Upper lobe of left lung (tissue), 4 donors: ENCODE measurements around the gene CLDN19.

ENCODE experiments used
- POLR2A ChIP-seq, 4 donors: fragments of 450-650 bp; IDR thresholded peaks; one replicate each; pipeline ENCODE4 v1.5.1; 2016 to 2017; ENCODE audit warnings: antibody characterized with exemption in 4 of 4, mild to moderate bottlenecking in 2 of 4
- TF ChIP-seq, protein P1 (sequence below), 6 experiments: fragments of 450-650 bp in 4 of 6; fragments of 200-600 bp in 2 of 6; sonication (generic) in 2 of 6; IDR thresholded peaks; one replicate each; pipeline ENCODE4 v1.5.1; 2016 to 2019; ENCODE audit warnings: antibody characterized with exemption in 6 of 6

DNA sequence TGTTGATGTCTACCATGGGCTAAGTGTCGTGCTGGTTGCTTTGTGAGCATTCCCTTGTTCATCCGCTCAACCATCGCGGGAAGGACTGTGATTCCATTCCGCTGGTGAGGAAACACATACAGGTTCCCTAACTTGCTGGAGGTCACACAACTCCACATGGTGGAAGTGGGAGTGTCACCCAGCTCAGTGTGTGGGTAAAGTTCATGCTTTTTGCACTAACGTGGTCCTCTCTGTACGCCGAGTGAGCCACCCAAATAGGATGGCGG is 4.0 kb upstream of the CLDN19 start:
- TF ChIP-seq, protein P1, sequence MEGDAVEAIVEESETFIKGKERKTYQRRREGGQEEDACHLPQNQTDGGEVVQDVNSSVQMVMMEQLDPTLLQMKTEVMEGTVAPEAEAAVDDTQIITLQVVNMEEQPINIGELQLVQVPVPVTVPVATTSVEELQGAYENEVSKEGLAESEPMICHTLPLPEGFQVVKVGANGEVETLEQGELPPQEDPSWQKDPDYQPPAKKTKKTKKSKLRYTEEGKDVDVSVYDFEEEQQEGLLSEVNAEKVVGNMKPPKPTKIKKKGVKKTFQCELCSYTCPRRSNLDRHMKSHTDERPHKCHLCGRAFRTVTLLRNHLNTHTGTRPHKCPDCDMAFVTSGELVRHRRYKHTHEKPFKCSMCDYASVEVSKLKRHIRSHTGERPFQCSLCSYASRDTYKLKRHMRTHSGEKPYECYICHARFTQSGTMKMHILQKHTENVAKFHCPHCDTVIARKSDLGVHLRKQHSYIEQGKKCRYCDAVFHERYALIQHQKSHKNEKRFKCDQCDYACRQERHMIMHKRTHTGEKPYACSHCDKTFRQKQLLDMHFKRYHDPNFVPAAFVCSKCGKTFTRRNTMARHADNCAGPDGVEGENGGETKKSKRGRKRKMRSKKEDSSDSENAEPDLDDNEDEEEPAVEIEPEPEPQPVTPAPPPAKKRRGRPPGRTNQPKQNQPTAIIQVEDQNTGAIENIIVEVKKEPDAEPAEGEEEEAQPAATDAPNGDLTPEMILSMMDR (IDR thresholded peaks at IDR 0.05): no peak
- no peak for TF ChIP-seq POLR2A (IDR thresholded peaks at IDR 0.05)
